Gastroesophageal sphincter (tissue), 3 donors: Measurements from ENCODE around the gene ZNF74.

ENCODE experiments used
- CTCF ChIP-seq, 4 experiments: fragments of 200-600 bp in 2 of 4; fragments of 450-650 bp in 2 of 4; sonication (generic) in 1 of 4; IDR thresholded peaks; one replicate each; pipeline ENCODE4 v1.5.1; 2017 to 2019; ENCODE audit warnings: antibody characterized with exemption in 4 of 4, mild to moderate bottlenecking in 2 of 4, moderate library complexity in 2 of 4
- EP300 ChIP-seq: sonication (generic); formaldehyde crosslinking; IDR thresholded peaks from one replicate; pipeline ENCODE4 v1.6.1; 2017; ENCODE audit warnings: antibody characterized with exemption, mild to moderate bottlenecking
- POLR2A ChIP-seq, 2 donors: fragments of 450-650 bp; IDR thresholded peaks; one replicate each; pipeline ENCODE4 v1.6.1; 2017; ENCODE audit warnings: antibody characterized with exemption in 2 of 2, mild to moderate bottlenecking in 2 of 2, moderate library complexity in 1 of 2

DNA sequence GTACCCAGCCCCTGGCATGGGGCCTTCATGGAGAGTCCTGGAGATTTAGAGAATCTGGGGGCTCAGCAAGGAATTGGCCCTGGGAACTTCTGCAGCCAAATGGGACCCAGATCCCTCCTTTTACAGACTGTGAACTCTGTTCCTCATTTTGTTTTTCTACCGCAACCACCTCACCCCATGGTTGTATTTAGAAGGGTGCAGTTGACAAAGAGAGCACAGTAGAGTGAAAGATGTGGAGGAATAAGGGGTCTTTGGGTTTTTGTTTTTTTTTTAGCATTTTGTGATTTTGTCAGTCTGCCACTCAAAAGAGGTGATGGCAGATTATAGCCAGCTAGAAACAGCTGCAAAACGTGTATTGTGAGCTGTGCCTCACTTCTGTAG is 1.9 kb downstream of the ZNF74 start:
- TF ChIP-seq CTCF (IDR thresholded peaks at IDR 0.05) (no peak), EP300 (no peak), POLR2A (IDR thresholded peaks at IDR 0.05) (no peak)
